ENCODE data around the gene UBP1. TPM values are rescaled to one million over a fixed set of nuclear protein-coding genes. Genes with fewer than 3 reads are reported as not detected.

Gene UBP1
- total RNA-seq, 1 donor from 2014 or later: 36.2 TPM

Other genes starting within 250 kb of the UBP1 start
- gene SUSD5, start 221.6 kb downstream of the UBP1 start, total RNA-seq: 0.63 and 1.7 TPM in 2 replicates
- gene FBXL2, start 163.0 kb downstream of the UBP1 start, total RNA-seq: 9.8 and 16.3 TPM in 2 replicates